ENCODE results near the gene RASSF8.

The RASSF8 gene

DNA sequence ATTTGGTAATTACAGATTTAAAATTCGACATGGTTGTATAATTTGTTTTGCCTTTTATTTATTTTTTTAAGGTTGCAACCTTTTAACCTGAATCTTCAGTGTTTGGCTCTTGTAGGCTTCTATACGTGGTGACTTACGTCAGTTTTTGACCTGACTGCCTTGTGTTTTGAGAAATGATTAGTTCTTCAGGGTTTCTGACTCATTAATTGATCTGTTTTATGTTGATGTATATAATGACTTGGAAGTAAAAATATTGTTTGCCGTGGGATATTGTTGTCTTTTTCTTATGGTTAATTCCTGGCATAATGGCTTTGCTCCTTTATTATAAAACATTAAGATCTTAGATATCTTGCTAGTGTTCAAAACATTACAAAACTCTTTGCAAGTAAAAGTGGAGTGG, 2.5 kb downstream of the RASSF8 start:
- DNase-seq: no peak

DNA sequence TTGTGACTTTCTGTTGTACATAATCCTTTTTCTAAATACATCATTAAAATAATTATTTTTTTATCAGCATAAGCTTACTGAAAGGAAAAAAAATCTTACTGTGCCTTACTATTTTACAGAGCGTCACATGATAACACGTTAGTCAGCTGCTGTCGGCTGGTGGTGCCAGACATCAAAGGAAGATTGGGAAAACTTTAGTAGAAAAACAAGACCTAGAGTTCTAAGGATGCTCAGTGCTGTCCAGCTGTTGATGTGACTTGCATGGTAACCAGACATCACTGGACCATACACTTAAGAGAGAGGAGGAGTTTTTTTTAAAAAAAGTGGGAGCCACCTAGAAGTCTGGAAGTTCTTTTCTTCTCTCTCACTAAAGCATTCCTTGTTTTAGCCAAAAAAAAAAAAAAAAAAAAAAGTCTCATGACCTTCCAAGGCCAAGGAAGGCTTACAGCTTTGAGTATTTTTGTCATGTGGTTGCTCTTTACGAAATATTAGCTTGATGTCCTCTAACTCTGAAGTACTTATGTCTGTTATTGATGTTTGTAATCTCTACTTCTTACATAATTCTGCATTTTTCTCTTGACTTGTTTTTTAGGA, 4.5 kb downstream of the RASSF8 start:
- no peak for DNase-seq

DNA sequence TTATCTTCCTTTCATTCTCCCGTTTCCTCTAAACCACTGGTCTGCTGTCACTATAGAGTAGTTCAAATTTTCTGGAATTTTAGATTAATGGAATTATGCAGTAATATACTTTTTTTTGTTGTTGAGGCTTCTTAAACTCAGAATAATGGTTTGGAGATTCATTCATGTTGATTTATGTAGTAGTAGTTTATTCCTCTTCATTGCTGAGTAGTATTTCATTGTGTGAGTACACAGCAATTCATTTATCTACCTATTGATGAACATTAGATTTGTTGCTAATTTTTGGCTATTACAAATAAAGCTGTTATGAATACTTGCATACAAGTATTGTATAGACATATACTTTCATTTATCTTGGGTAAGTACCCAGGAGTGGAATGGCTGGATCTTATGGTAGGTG, 7.2 kb downstream of the RASSF8 start:
- no peak for DNase-seq

DNA sequence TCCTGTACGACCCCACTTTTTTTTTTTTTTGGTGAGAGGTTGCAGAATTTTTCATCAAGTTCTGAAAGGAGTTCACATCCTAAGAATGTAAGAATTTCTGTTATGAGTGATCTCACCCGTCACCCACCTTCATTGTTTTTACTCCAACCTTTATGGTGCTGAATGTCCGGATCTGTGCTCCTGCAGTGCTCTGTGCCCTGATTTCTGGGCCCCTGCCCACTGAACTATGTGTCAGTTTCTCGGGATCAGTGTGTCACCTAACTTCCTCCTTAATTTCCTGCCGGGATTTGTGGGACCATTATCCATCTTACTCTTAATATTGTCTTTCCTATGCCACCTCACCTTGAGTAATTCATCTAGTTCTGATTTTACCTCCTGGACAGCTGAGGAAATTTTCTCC, 11.6 kb downstream of the RASSF8 start:
- DNase-seq: no peak

DNA sequence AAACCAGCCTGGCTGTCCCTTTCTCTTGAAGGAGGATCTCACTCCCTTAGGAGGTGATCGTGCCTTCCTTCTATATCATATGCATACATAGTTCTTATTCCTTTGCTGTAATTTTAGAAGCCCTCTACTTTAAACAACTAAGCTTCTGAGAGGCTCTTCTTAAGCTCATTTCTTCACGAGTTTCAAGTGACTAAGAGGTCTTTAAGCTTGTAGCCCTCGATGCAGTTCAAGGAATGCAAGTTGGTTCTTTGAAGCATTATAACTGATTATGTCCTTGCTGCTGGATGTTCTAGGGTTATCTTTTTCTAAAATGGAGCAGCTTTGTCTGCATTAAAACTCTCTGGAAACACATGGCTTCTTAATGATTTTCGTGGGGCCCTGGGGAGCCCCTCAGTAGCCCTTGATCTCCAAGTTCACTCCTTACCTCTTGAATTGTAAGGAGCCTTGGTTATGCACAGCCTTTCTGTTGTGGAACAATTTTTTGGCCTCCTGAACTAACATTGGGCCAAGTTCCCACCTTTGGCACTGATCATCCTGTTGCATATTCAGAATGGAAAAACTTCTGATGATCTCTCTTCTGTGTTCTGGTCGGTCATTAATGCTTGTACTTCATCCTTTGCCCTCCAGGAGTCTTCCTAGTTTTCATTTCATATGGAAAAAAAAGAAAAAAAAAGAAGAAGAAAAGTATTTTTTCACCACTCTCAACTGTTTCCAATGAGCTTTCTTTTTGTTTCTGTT, 12.6 kb downstream of the RASSF8 start:
- peak in 1 of 58 donors; percentile 30 for DNase-seq

DNA sequence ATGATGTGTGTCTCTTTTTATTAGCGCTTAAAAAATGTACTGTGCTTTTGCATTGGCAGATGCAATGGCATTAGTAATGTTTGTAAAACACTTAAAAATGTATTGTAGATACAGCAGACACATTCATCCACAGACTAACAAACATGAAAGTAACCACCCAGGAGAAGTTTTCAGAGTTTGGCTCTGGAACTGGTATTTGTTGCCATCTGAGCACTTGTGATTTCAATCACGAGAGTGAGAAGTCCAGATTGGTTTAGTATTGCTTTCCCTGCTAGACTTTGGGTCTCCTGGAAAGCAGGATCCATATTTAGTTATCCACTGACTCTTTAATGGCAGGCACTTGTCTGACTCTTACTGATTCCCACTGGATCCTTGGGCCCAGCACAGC, 13.2 kb downstream of the RASSF8 start:
- no peak for DNase-seq

DNA sequence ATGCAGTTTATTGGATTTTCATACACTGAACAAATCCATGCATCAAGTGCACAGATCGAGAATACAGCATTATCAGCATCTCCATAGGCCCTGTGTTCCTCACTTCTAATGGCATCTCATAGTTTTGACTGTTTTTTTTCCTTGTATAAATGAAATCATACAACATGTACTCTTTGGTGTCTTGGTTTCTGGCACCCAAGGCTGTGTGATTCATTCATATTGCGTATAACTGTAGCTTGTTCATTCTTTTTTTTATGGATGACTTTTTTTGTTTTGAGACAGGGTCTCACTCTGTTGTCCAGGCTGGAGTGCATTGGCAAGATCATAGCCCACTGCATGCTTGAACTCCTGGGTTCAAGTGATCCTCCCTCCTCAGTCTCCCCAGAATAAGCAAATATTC, 14.3 kb downstream of the RASSF8 start:
- no peak for DNase-seq

DNA sequence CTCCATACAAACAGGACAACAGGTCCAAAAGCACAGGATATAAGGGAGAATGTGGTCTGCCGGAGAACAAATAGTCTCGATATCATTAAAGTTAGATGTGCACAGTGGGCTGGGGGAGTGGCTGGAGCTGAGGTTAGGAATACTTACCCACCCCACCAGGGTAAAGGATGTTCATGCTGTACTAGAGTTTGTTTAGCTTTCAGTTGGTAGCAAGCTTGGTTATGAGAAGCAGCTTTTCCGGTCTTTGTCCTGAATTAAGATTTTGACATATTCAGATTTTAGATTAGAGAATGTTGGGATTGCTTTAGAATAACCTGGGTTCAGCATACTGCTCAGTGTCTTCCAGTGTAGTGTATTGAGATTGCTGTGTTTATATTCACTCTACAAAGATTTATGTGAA, 16.7 kb downstream of the RASSF8 start:
- no peak for DNase-seq

DNA sequence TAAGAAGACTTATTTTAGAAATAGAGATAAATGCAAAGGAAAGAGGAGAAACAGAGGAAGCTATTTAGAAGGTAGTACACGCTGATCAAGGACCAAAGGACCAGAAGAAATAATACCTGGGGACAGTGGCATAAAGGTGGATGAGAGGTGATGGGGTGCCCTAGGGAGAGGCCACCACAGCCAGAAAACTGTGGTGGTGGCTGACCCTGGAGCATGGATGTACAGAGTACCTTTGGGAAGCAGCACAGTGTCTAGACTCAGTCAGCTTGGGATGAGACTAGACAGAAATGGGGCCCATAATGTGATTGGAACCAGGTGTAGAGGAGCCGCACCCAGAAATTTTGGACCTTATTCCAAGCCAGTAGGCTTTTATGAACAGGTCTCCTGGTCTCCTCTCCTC, 17.2 kb downstream of the RASSF8 start:
- DNase-seq: no peak

DNA sequence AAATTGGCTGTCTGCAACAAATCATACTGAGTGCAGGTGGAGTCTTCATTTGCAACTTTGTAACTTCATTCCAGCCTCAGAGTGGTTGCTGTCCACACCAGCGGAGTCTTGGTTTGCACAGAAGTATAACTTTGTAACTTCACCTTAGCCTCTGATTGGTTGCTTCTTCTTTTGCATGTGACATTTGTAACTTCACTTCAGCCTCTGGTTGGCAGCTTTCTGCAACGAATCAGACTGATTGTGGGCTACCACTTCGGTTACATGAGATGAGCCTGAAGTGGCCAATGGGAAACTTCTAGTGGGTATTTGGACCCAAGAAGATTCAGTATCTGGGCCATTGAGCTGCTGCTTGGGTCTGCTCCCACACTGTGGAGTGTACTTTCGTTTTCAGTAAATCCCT, 17.8 kb downstream of the RASSF8 start:
- DNase-seq: peak in 4 of 58 donors; percentile 6 to 48 (median 9)

DNA sequence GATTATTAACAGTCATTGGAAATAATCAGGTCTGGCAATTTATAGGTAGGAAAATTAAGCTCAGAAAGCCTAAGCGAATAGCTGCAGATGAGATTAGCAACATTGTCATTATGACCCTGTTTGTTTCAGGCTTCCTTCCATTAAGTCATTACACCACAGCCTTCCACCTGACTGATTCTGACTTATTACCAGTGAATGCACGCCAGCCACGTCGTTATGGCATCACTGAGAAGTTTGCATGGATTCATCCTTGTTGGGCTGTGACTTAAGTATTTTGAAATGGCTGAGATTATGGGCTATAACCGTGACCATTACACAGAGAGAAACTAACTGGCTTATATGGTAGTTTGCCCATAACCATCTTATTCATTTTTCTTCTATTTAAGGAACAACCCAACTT, 18.6 kb downstream of the RASSF8 start:
- DNase-seq: no peak

DNA sequence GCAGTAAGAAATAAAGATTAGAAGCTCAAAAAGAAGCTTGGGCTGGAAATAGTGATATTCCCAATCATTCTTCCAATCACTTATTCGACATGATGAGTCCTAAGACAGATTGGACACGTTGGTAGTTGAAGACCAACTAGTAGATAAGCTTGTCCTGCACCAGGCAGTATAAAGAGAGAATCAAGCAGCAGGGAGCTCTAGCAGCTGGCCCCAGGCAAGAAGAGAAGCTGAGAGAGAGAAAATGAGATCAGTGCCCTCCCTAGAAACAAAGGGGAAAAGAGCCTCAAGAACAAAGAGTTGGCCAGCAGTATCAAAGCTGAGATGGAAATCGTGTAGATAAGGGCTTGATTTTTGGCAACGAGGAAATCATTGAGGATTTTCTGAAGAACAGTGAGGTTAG, 20.6 kb downstream of the RASSF8 start:
- DNase-seq: no peak

DNA sequence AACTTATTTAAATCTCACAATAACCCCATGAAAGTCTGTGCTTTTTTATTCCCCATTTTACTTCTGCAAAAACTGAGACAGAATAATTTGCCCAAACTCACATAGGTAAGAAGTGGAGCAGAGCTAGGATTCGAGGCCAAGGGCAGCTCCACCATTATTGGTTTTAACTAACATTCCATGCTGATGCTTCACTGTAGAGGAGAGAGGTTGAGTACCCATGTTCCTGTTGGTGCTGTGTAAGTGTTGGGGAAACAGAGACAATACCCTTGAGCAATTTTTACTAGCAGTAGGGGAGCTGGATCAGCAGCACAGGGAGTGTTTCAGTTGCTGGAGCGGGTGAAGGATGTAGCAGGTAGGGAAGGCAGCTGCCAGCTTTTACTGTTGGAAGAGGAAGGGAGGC, 21.1 kb downstream of the RASSF8 start:
- no peak for DNase-seq

DNA sequence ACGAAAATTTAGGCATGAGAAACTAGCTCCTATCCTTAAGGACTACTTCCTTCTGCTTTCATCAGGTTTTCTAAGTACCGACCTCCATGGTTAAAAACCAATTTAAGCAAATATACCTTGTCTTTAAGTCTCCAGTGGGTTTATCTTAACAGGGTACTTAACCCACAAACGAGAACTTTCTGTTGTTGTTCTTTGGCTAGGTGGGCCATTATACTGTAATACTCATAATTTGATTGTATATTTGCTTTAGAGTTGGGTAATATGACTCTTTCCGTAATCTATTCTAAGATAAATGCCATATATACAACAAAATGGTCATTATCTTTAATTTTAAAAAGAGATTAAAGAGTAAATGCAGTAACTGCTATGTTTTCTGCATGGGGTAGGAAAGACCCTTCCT, 21.6 kb downstream of the RASSF8 start:
- DNase-seq: no peak

DNA sequence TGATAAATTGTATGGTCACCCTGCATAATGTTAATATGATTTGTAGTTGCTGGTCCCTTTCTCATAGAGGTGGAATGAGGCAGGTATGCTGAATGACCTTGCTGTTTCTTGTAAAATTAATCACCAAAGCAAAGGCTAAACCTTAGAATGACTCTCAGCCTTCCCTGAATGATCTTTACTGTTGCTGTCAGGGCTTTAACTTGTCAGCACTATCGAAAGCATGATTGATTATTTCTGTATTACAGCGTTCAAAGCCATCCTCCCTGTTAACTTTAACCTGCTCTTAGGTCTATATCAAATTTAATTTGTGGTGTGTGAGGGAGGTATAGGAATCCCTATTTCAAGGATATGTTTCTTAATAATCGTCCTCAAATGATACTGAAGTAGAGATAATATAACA, 23.1 kb downstream of the RASSF8 start:
- DNase-seq: no peak

DNA sequence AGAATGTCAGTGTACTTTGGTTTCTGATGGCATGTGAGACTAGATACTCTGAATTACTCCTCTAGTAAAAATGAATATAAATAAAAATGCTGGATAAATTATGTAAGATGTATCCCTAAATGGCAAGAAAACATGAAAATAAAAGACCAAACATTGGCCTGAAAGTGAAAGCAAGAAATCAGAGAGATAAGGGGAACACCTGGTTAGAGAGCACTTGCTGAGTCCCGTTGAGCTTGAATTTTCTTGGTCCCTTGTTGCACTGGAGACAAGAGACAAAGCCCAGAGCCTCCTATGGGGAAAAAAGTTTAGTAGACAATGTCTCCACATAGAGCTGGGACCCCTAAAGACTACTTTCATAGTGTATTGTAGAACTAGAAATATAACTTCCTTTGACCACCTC, 23.9 kb downstream of the RASSF8 start:
- no peak for DNase-seq

DNA sequence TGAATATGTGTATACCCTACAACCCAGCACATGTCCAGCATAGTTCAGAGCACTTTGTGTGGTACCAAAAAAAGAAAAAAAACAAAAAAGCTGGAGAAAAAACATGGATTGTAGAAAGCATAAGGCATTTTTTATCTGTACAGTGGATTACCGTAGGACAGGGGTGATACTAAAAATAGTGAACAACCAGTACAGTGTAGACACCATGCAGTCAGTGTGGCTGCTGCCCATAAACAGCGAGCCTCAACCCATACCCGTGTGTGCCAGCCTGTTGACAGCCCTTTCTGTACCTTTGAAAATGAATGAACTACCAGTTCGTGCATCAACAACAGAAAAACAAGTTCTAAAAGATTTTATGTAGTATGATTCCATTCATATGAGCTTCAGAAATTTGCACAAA, 25.1 kb downstream of the RASSF8 start:
- no peak for DNase-seq

DNA sequence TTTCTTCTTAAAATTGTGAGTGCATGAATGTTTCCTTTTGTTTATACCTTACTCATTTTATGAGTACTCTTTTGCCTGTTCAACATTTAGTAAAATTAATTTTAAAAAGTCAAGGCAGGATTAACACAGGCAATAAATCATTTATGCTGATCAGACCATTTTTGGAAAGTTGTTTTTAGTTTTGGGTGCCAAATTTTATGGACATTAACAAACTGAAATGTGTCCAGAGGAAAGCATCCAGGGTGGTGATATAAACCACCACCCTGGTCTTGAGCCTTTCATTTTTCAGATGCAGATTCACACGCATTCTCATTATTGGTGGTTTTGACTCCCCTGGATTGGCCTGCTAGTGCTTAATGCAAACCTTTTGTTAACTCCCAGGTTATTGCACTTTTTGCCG, 26.3 kb downstream of the RASSF8 start:
- DNase-seq: no peak

DNA sequence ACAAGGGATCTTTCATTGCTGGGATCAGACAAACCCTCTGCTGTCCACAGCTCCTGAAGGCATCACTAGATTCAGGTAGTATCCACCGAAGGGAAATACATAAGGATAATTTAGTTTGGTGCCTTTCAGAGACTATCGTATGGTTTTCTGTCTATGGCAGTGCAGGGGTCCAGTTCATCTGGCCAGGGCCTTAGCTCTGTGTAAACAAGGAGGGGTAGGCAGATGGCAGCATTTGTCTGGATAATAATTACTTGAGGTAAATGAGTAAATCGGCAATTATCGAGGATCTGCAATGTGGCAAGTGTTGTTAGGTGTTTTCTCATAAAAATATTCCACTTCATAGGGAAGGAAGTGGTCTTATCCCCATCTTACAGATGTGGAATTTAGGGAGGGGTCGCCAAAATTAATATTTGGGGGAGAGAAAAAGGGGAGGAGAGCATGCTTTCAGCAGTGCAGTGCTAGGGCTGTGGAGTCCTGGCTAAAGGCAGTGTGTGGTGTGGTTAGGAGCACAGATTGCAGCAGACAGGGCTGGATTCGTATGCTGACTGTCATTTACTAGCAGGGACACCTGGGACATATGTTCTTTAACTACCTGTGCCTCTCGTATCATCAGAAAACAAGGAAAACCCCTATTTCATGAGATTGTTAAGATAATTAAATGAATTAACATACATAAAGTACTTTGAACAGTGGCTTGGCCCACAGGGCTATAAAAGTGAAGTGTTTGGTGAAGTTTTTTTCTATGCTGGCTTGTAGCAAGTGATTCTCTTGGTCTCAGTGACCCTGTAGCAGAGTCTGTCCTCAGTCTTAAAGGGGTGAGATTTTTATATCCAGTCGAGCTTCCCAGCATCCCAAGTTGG, 27.1 kb downstream of the RASSF8 start:
- DNase-seq: no peak

DNA sequence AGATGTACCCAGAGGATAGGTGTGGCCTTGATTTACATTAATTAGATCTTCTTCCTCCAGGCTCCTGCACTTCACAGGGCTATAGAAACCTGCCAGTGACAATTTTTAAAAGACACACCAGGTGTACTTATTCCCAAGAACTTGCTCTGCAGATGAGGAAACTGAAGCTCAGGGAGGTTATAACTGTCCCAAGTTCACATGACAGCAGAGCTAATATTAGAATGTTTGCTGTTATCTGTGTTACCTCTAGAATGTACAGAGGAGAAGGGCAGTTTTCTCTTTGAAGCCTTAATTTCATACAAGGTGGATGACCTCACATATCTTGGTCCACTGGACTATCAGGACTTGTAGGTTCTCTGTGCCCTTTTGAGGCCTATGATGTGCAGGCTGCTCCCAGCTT, 27.7 kb downstream of the RASSF8 start:
- no peak for DNase-seq

DNA sequence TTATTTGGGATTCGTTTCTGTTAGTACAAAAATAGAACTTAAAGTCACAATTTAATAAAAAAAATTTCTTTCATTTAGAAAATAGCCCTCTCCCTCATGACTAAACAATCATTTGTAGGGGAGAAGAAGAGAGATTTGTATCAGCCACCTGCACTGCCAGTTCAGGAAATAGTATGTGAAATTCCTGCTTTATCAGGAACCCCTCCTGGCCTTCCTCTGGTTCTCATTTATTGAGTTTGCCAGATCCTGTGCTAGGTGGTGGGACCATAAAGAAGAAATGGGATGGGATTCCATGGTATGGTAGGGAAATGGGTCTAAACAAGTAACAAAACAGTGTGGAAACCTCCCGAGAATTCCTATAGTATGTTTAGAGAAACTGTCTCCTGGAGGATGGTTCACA, 30.0 kb downstream of the RASSF8 start:
- no peak for DNase-seq

DNA sequence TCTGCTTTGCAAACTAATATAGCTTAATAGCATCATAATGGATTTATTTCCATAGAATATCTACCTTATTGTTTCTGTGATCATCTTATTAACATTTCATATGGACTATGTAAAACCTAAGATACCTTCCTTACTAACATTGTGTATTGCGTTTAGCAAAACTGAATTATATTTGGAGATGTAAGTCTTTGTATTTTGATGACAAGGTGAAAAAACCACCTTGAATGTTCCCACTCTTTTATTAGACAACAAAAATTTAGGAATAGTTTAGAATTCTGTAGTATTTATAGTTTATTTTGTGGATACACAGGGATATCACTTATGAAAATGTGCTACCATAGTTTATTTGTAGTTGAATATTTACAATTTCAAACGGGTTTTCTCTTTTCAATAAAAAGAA, 32.0 kb downstream of the RASSF8 start:
- no peak for DNase-seq
